HEK293 (cell line): ENCODE data around the gene SUDS3.
A peak's percentile ranks its signal among the peaks of the same experiment; 100 is the strongest.

Source experiments
- GFI1B ChIP-seq: fragments of 450-650 bp; formaldehyde crosslinking; IDR thresholded peaks from 2 replicates; pipeline ENCODE4 v1.5.1; 2016; ENCODE audit warnings: missing biosample characterization, missing genetic modification characterization
- SP7 ChIP-seq: fragments of 450-650 bp; formaldehyde crosslinking; IDR thresholded peaks from 2 replicates; pipeline ENCODE4 v1.5.1; 2016; ENCODE audit warnings: missing biosample characterization, missing genetic modification characterization
- YY2 ChIP-seq: fragments of 450-650 bp; formaldehyde crosslinking; IDR thresholded peaks from 2 replicates; pipeline ENCODE4 v1.5.1; 2016; ENCODE audit warnings: missing biosample characterization, missing genetic modification characterization
- ZBTB44 ChIP-seq: fragments of 450-650 bp; IDR thresholded peaks from 2 replicates; pipeline ENCODE4 v1.5.1; 2018; ENCODE audit warnings: missing biosample characterization, mild to moderate bottlenecking, missing genetic modification characterization
- ZNF202 ChIP-seq: fragments of 450-650 bp; formaldehyde crosslinking; IDR thresholded peaks from 2 replicates; pipeline ENCODE4 v1.5.1; 2016; ENCODE audit warnings: missing biosample characterization, missing genetic modification characterization, borderline replicate concordance
- ZNF335 ChIP-seq: fragments of 450-650 bp; formaldehyde crosslinking; conservative IDR thresholded peaks from 2 replicates; pipeline ENCODE4 v1.5.1; 2016; ENCODE audit warnings: missing biosample characterization, missing genetic modification characterization
- ZNF362 ChIP-seq: fragments of 450-650 bp; formaldehyde crosslinking; IDR thresholded peaks from 2 replicates; pipeline ENCODE4 v1.5.1; 2016; ENCODE audit warnings: missing biosample characterization, missing genetic modification characterization
- ZNF423 ChIP-seq: fragments of 450-650 bp; formaldehyde crosslinking; IDR thresholded peaks from 2 replicates; pipeline ENCODE4 v1.5.1; 2016; ENCODE audit warnings: missing biosample characterization, missing genetic modification characterization
- ZNF510 ChIP-seq: fragments of 450-650 bp; formaldehyde crosslinking; IDR thresholded peaks from 2 replicates; pipeline ENCODE4 v1.5.1; 2018; ENCODE audit warnings: mild to moderate bottlenecking, missing genetic modification characterization, missing biosample characterization; ENCODE audit not compliant: insufficient replicate concordance
- ZNF529 ChIP-seq: fragments of 450-650 bp; formaldehyde crosslinking; IDR thresholded peaks from 2 replicates; pipeline ENCODE4 v1.5.1; 2017; ENCODE audit warnings: missing genetic modification characterization, missing biosample characterization; ENCODE audit not compliant: insufficient replicate concordance
- ZNF544 ChIP-seq: fragments of 450-650 bp; formaldehyde crosslinking; IDR thresholded peaks from 2 replicates; pipeline ENCODE4 v1.5.0; 2017; ENCODE audit warnings: missing biosample characterization, missing genetic modification characterization
- ZNF549 ChIP-seq: fragments of 450-650 bp; IDR thresholded peaks from 2 replicates; pipeline ENCODE4 v1.5.1; 2018; ENCODE audit warnings: missing biosample characterization, missing genetic modification characterization, mild to moderate bottlenecking, inconsistent platforms, moderate library complexity
- ZNF596 ChIP-seq: fragments of 450-650 bp; IDR thresholded peaks from 2 replicates; pipeline ENCODE4 v1.5.0; 2018; ENCODE audit warnings: missing biosample characterization, mild to moderate bottlenecking, missing genetic modification characterization, moderate library complexity
- ZNF629 ChIP-seq: fragments of 450-650 bp; formaldehyde crosslinking; IDR thresholded peaks from 2 replicates; pipeline ENCODE4 v1.5.1; 2017; ENCODE audit warnings: missing biosample characterization, missing genetic modification characterization
- ZNF654 ChIP-seq: fragments of 450-650 bp; formaldehyde crosslinking; IDR thresholded peaks from 2 replicates; pipeline ENCODE4 v1.5.1; 2016; ENCODE audit warnings: low read depth, missing biosample characterization, missing genetic modification characterization
- ZNF660 ChIP-seq: fragments of 450-650 bp; IDR thresholded peaks from 2 replicates; pipeline ENCODE4 v1.5.1; 2018; ENCODE audit warnings: missing biosample characterization, mild to moderate bottlenecking, missing genetic modification characterization
- ZNF777 ChIP-seq: fragments of 450-650 bp; formaldehyde crosslinking; IDR thresholded peaks from 2 replicates; pipeline ENCODE4 v1.5.1; 2017; ENCODE audit warnings: missing biosample characterization, missing genetic modification characterization, borderline replicate concordance
- ZNF785 ChIP-seq: fragments of 450-650 bp; formaldehyde crosslinking; IDR thresholded peaks from 2 replicates; pipeline ENCODE4 v1.5.1; 2016; ENCODE audit warnings: missing biosample characterization, missing genetic modification characterization
- TF ChIP-seq, protein P1 (sequence below): fragments of 450-650 bp; formaldehyde crosslinking; IDR thresholded peaks from 2 replicates; pipeline ENCODE4 v1.5.1; 2017; ENCODE audit warnings: missing biosample characterization, missing genetic modification characterization
- TF ChIP-seq, protein P2 (sequence below): fragments of 450-650 bp; formaldehyde crosslinking; IDR thresholded peaks from 2 replicates; pipeline ENCODE4 v1.5.1; 2016; ENCODE audit warnings: missing biosample characterization, missing genetic modification characterization, borderline replicate concordance
- TF ChIP-seq, protein P3 (sequence below): fragments of 450-650 bp; formaldehyde crosslinking; IDR thresholded peaks from 2 replicates; pipeline ENCODE4 v1.5.1; 2016; ENCODE audit warnings: missing biosample characterization, missing genetic modification characterization
- TF ChIP-seq, protein P4 (sequence below): fragments of 450-650 bp; formaldehyde crosslinking; IDR thresholded peaks from 2 replicates; pipeline ENCODE4 v1.5.1; 2017; ENCODE audit warnings: missing biosample characterization, missing genetic modification characterization
- TF ChIP-seq, protein P5 (sequence below): fragments of 450-650 bp; formaldehyde crosslinking; IDR thresholded peaks from 2 replicates; pipeline ENCODE4 v1.5.1; 2017; ENCODE audit warnings: missing biosample characterization, missing genetic modification characterization
- TF ChIP-seq, protein P6 (sequence below): fragments of 450-650 bp; formaldehyde crosslinking; IDR thresholded peaks from 2 replicates; pipeline ENCODE4 v1.5.1; 2016; ENCODE audit warnings: missing biosample characterization, missing genetic modification characterization

Gene SUDS3

GRCh38 chr12:118377884-118378470 is 1.6 kb downstream of the SUDS3 start (continued):
- no peak for TF ChIP-seq ZNF510 (tag by site-specific recombination)
- TF ChIP-seq, protein P1, sequence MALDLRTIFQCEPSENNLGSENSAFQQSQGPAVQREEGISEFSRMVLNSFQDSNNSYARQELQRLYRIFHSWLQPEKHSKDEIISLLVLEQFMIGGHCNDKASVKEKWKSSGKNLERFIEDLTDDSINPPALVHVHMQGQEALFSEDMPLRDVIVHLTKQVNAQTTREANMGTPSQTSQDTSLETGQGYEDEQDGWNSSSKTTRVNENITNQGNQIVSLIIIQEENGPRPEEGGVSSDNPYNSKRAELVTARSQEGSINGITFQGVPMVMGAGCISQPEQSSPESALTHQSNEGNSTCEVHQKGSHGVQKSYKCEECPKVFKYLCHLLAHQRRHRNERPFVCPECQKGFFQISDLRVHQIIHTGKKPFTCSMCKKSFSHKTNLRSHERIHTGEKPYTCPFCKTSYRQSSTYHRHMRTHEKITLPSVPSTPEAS (tag by site-specific recombination), result no peak
- no peak for TF ChIP-seq ZNF202
- no peak for TF ChIP-seq ZNF596 (tag by site-specific recombination)
- 0 out of 2 replicates have a peak, but pooled peaks have one; percentile 14 for TF ChIP-seq SP7
- no peak for TF ChIP-seq YY2 (tag by site-specific recombination)
- TF ChIP-seq ZNF785 (tag by site-specific recombination), result no peak
- TF ChIP-seq, protein P2, sequence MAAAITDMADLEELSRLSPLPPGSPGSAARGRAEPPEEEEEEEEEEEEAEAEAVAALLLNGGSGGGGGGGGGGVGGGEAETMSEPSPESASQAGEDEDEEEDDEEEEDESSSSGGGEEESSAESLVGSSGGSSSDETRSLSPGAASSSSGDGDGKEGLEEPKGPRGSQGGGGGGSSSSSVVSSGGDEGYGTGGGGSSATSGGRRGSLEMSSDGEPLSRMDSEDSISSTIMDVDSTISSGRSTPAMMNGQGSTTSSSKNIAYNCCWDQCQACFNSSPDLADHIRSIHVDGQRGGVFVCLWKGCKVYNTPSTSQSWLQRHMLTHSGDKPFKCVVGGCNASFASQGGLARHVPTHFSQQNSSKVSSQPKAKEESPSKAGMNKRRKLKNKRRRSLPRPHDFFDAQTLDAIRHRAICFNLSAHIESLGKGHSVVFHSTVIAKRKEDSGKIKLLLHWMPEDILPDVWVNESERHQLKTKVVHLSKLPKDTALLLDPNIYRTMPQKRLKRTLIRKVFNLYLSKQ, result no peak
- TF ChIP-seq ZNF335 (tag by site-specific recombination), result no peak
- 0 out of 2 replicates have a peak, but pooled peaks have one; percentile 13 for TF ChIP-seq ZNF629
- peak; percentile 60 for TF ChIP-seq ZNF654 (tag by site-specific recombination)
- TF ChIP-seq ZNF544 (tag by site-specific recombination), result no peak
- no peak for TF ChIP-seq ZNF660
- no peak for TF ChIP-seq GFI1B (tag by site-specific recombination)
- TF ChIP-seq, protein P3, sequence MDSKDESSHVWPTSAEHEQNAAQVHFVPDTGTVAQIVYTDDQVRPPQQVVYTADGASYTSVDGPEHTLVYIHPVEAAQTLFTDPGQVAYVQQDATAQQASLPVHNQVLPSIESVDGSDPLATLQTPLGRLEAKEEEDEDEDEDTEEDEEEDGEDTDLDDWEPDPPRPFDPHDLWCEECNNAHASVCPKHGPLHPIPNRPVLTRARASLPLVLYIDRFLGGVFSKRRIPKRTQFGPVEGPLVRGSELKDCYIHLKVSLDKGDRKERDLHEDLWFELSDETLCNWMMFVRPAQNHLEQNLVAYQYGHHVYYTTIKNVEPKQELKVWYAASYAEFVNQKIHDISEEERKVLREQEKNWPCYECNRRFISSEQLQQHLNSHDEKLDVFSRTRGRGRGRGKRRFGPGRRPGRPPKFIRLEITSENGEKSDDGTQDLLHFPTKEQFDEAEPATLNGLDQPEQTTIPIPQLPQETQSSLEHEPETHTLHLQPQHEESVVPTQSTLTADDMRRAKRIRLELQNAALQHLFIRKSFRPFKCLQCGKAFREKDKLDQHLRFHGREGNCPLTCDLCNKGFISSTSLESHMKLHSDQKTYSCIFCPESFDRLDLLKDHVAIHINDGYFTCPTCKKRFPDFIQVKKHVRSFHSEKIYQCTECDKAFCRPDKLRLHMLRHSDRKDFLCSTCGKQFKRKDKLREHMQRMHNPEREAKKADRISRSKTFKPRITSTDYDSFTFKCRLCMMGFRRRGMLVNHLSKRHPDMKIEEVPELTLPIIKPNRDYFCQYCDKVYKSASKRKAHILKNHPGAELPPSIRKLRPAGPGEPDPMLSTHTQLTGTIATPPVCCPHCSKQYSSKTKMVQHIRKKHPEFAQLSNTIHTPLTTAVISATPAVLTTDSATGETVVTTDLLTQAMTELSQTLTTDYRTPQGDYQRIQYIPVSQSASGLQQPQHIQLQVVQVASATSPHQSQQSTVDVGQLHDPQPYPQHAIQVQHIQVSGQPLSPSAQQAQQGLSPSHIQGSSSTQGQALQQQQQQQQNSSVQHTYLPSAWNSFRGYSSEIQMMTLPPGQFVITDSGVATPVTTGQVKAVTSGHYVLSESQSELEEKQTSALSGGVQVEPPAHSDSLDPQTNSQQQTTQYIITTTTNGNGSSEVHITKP (tag by site-specific recombination), result no peak
- TF ChIP-seq ZNF362 (tag by site-specific recombination), result peak; percentile 94
- TF ChIP-seq, protein P4, sequence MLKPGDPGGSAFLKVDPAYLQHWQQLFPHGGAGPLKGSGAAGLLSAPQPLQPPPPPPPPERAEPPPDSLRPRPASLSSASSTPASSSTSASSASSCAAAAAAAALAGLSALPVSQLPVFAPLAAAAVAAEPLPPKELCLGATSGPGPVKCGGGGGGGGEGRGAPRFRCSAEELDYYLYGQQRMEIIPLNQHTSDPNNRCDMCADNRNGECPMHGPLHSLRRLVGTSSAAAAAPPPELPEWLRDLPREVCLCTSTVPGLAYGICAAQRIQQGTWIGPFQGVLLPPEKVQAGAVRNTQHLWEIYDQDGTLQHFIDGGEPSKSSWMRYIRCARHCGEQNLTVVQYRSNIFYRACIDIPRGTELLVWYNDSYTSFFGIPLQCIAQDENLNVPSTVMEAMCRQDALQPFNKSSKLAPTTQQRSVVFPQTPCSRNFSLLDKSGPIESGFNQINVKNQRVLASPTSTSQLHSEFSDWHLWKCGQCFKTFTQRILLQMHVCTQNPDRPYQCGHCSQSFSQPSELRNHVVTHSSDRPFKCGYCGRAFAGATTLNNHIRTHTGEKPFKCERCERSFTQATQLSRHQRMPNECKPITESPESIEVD (tag by site-specific recombination), result no peak
- TF ChIP-seq, protein P5, sequence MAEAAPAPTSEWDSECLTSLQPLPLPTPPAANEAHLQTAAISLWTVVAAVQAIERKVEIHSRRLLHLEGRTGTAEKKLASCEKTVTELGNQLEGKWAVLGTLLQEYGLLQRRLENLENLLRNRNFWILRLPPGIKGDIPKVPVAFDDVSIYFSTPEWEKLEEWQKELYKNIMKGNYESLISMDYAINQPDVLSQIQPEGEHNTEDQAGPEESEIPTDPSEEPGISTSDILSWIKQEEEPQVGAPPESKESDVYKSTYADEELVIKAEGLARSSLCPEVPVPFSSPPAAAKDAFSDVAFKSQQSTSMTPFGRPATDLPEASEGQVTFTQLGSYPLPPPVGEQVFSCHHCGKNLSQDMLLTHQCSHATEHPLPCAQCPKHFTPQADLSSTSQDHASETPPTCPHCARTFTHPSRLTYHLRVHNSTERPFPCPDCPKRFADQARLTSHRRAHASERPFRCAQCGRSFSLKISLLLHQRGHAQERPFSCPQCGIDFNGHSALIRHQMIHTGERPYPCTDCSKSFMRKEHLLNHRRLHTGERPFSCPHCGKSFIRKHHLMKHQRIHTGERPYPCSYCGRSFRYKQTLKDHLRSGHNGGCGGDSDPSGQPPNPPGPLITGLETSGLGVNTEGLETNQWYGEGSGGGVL, result no peak
- no peak for TF ChIP-seq ZNF423 (tag by site-specific recombination)
- TF ChIP-seq ZBTB44 (tag by site-specific recombination), result peak; percentile 41; the same call in 1 of the 2 replicates
- no peak for TF ChIP-seq ZNF529
- TF ChIP-seq ZNF549 (tag by site-specific recombination), result no peak
- no peak for TF ChIP-seq ZNF777 (tag by site-specific recombination)
- TF ChIP-seq, protein P6, sequence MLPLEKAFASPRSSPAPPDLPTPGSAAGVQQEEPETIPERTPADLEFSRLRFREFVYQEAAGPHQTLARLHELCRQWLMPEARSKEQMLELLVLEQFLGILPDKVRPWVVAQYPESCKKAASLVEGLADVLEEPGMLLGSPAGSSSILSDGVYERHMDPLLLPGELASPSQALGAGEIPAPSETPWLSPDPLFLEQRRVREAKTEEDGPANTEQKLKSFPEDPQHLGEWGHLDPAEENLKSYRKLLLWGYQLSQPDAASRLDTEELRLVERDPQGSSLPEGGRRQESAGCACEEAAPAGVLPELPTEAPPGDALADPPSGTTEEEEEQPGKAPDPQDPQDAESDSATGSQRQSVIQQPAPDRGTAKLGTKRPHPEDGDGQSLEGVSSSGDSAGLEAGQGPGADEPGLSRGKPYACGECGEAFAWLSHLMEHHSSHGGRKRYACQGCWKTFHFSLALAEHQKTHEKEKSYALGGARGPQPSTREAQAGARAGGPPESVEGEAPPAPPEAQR (tag by site-specific recombination), result no peak
- TF ChIP-seq, all 188 proteins: peak for 7
